ENCODE data around the gene SMYD3.
A peak's percentile ranks its signal among the peaks of the same experiment; 100 is the strongest.

SMYD3 gene

DNA sequence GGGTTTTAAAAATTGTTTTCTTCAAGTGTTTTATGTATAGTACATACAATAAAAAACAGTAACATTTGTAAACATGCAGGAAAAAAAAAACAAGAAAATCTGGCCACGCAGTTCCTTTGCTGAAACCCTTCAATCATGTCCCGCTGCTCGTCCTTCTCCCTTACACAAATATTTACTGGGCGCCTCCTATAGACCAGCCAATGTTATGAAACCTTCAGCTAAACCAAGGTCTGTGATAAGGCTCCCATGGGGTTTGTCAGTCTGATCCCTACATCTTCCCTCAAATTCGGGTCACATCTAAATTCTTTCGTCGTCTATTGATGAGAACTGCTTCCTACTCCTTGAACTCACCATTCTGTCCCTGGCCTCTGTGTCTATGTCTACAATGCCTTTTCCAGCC is 583.9 kb downstream of the SMYD3 start:
- no peak for FAIRE-seq
- no peak for DNase-seq (ENCODE audit: low spot score)

DNA sequence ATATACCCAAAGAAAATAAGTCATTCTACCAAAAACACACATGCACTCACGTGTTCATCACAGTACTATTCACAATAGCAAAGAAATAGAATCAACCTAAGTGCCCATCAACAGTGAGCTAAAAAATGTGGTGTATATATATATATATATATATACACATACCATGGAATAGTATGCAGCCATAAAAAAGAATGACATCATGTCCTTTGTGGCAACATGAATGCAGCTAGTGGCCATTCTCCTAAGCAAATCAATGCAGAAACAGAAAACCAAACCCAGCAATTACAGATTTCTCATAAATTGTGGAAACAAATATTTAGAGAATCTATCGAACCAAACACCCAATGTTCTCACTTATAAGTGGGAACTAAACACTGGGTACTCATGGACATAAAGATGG is 585.7 kb downstream of the SMYD3 start:
- DNase-seq (ENCODE audit: low spot score) (no peak), FAIRE-seq (no peak)

DNA sequence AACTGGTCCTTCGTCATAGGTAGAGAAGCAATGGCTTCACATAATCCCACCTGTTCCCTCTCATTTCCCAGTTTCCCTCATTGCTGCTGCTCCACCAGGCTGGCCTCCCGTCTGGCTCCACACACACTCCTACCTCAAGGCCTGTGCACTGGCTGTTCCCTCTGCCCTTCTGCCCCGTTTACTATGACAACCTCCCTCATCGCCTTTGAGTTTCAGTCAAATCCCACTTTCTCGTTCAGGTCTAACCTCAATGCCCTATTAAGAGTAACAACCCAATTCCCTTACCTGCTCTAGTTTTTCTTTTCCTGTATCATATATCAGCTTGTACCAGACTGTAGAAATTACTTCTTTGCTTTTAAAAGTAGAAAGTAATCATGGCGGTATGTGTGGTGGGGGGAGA is 589.7 kb downstream of the SMYD3 start:
- FAIRE-seq (no peak), DNase-seq (ENCODE audit: low spot score) (no peak)

DNA sequence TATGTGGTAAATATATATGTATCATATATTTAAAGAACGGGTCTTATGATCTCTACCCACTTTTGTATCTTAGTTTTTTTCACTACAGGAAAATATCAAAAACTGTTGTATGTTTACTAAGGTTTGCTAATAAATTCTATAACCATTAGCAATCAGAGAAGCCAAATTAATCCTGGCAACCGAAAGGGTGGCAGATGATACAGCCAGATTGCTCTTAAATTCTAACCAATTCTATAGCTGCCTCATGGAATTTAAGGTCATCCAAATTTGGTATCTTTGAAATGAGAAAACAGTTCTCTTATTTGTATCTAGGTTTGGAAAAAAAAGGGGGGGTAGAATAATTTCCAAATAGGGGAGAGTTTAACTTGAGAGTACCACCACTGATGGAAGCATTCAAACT is 591.2 kb downstream of the SMYD3 start:
- no peak for DNase-seq (ENCODE audit: low spot score)
- no peak for FAIRE-seq

DNA sequence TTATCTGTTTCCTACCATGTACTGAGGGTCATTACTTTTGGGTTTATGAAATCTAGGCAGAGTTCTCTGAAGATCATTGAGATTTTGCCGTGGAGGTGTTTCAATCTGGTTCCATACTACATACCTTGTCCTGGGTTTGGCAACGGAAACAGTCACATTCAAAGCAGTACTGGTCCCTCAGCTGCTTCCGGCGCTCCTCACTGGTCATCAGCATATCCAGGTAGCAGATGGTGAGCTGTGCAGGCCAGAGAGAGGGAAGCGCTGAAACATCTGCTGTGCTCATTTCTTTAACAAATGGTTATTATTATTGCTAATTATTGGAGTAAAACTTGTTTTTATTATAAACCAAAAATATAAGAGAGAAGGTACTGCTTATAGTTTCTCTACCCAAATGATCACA is 591.7 kb downstream of the SMYD3 start:
- FAIRE-seq (no peak), DNase-seq (ENCODE audit: low spot score) (no peak)

DNA sequence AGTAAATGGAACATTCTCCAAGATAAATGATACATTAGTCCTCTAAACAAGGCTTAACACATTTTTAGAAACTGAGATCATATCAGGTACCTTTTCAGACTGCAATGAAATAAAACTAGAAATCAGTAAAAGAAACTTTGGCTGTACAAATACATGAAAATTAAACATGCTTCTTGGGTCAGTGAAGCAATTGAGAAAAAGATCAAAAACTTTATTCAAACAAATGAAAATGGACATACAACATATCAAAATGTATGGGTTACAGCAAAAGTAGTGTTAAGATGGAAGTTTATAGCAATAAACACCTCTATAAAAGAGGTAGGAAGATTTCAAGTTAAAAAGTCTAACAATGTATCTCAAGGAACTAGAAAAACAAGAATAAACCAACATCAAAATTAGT is 598.5 kb downstream of the SMYD3 start:
- FAIRE-seq: no peak
- DNase-seq (ENCODE audit: low spot score): no peak

DNA sequence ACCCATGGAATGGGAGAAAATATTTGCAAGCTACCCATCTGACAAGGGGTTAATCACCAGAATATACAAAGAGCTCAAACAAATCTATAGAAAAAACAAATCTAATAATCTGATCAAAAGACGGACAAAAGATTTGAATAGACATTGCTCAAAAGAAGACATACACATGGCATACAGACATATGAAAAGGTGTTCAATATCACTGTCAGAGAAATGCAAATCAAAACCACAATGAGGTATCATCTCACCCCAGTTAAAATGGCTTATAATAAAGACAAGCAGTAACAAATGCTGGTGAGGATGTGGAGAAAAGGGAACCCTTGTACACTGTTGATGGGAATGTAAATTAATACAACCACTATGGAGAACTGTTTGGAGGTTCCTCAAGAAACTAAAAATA is 600.9 kb downstream of the SMYD3 start:
- DNase-seq (ENCODE audit: low spot score) (no peak), FAIRE-seq (no peak)

DNA sequence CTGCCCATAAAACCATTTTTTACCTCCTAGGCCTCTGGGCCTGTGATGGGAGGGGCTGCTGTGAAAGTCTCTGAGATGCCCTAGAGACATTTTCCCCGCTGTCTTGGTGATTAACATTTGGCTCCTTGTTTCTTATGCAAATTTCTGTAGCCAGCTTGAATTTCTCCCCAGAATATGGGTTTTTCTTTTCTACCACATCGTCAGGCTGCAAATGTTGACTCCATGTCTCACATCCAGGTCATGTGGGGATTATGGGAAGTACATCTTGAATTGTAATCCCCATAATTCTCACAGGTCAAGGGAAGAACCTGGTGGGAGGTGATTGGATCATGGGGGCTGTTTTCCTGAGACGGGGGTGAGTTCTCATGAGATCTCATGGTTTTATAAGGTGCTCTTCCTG is 603.2 kb downstream of the SMYD3 start:
- FAIRE-seq: no peak
- DNase-seq (ENCODE audit: low spot score): no peak

DNA sequence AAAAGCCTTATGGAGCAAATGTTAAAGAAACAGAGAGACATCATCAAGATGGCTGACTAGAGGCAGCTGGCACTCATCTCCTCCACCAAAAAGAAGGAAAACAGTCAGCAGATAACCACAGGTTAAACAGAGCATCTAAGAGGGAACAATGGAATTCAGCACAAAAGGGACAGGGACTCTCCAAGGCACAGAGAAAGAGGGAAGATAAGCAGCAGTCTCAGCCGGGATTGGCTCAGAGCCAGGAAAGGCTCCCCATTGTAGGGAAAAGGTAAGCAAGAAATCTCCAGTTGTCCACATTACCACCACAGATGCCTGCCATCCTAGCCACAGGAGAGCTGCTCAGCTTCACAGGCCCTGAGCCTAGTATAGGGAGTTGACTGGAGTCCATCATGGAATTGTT is 605.5 kb downstream of the SMYD3 start:
- DNase-seq (ENCODE audit: low spot score) (no peak), FAIRE-seq (no peak)

DNA sequence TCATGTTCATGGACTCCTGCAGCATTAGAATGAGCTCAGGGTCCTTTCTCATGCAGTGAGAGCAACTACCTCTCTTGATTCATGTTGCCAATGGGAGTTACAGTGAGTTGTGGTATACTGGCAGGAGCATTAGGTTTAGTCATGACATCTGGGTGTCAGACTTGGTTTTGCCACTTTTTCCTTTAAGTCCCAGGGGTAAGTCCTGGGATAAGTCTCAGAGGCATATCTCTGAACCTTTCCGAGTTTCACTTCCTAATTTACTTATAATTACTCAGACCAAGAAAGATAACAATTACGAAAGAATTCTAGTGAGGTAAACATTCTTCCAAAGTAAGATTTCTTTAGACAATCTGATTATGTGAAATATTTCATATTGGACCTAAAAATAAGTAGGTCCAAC is 606.0 kb downstream of the SMYD3 start:
- FAIRE-seq (no peak), DNase-seq (ENCODE audit: low spot score) (no peak)

DNA sequence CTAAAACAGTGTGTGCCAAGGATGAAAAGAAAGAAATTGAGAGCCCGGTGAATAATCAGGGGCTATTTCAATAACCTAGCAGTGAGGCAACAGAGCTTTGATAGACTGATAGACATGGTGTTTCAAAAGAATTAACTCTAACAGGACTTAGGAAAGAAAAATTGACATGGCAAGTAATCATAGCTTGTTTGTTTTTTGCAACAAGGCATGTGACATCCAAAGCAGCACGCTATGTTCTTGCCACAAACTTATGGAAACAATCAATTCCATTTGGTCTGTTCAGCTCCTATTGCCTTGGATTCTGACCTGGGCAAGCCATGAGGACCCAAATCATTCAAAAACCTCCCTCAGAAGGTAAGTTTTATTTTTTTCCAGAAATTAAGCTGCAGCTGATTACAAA is 608.5 kb downstream of the SMYD3 start:
- no peak for FAIRE-seq
- DNase-seq (ENCODE audit: low spot score): no peak

DNA sequence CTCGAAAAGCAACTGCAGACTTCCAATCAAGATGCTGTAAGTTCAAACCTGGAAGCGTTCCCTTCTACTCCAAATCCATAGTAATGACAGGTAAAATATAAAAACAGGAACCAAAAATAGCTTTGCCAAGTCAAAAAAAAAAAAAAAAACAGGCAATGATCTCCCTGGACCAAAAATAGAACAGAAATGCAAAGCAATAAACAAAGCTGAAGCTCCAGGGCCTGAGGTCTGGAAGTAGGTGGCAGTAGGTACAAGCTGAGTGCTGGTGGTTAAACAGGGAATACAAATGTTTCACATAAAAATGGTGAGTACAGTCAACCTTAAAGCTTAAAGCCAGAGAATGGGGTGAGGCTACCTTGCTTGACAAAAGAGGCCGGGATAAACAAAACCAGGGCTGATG is 610.8 kb downstream of the SMYD3 start:
- no peak for FAIRE-seq
- no peak for DNase-seq (ENCODE audit: low spot score)

DNA sequence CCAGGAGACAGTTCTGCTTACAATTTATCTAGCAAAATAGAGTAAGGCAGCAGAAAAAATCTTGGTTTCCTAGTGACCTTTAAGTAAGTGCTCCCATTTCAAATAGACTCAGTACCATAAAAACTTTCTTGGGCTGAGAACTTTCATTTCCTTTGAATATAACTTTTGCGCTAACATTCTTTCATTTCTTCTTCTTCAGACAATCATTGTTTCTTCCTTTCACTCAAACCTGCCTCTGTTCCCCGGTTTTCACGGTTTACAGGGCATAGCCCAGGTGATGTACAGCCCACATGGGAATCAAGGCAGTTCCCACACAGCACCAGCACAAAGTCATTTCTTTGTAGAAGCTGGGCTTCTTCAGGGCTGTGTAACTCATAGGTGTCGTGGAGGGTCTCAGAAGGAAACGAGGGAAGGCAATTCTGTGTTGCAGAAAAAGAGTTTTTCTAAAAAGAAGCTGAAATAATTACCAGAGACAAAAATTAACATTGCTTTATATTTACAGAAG is 611.6 kb downstream of the SMYD3 start:
- no peak for DNase-seq (ENCODE audit: low spot score)
- FAIRE-seq: no peak

DNA sequence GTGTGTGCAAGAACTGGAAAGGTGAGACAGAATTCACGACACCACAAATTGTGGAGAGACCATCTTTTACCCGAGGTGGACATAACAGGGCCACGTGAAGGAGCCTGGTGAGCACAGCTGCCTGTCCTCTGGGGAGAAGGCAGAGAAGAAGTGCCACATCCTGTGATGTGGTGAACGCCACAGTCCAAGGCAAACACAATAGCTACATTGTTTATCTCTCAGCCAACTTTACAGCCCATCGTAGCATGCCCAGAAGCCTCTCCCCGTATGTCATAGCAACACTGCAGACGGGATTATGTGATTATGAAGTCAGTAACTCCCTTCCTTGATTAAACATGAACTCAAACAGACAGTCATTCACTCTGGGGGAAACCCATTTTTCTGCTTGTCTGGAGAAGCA is 612.2 kb downstream of the SMYD3 start:
- peak; percentile 73 for DNase-seq (ENCODE audit: low spot score)
- FAIRE-seq: no peak

DNA sequence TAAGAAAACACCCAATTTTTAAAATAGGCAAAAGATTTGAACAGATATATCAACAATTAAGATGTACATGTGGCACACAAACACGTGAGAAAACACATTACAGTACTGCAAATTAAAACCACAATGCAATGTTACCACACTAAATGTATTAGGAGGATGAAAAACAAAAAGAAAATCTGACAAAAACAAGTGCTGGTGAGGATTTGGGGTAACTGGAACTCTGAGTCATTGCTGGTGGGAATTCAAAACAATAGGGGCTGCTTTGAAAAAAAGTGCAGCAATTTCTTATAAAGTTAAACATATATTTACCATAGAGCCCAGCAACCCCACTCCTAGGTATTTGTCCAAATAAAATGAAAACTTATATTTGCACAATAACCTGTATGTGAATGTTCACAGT is 614.1 kb downstream of the SMYD3 start:
- no peak for FAIRE-seq

DNA sequence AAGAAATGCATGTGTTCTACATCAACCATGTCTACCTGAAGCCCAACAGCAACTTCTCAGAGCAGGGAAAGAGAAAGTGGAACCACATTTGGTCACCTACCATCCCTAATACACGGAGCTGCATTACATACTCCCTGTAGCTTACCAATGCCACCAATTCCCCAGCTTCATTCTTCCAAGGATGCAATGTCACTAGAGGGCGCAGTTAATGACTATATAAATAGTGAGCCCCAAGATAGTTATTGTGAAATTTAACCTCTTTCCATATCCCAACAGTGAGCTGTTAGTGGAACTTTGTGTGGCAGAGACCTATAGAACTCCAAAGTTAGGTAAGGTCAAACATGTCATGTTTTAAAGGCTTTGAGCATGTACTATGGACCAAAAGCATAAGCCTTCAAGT is 618.3 kb downstream of the SMYD3 start:
- DNase-seq (ENCODE audit: low spot score) (no peak), FAIRE-seq (no peak)

More for the DNA sequence above, 614.1 kb downstream of the SMYD3 start:
- no peak for DNase-seq (ENCODE audit: low spot score)

DNA sequence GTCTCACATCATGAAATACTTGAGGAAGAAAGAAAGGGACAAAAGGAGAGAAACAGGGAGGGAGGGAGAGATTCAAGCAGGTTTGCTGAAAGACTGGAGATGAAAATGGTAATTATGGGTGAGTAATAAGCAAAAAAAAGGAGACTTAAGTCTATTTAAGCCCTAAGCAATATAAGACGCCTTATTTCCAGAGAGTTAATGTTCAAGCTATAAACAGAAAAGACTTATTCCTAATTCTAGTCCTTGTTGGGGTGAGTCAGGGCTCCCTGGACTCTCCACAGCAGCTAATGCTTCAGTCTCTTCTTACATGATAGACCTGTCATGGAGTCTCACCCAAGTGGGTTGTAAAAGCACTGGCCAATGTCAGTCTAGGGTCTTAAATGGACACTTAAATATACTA is 619.2 kb downstream of the SMYD3 start:
- DNase-seq (ENCODE audit: low spot score): no peak

DNA sequence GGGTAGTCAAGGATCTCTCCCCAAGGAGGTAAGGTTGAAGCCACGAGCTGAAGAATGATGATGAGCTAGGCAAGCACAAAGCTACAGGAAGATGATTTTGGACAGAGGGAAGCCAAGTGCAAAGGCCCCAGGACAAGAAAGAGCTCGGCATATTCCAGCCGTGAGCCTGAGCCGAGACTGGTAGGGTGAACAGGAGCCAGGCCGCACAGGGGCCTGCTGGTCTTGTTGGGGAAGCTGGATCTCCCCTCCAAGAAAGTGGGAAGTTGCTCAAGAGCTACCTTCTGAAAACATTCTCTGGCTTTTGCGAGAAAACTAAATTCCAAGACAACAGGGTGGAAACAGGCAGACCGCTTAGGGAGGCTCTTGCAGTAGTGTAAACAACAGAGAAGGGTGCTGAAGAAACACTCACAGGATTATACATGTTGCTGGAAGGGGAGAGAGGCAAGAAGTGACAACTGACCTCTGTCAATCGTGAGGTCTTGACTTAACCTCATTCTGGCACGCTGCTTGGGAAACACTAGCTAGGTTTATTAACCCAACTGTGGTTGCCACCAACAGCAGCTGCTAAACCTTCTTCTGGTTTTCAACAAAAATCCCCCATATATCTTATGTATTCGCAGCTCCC is 625.2 kb downstream of the SMYD3 start:
- DNase-seq (ENCODE audit: low spot score) (no peak), FAIRE-seq (no peak)

More for the DNA sequence above, 619.2 kb downstream of the SMYD3 start:
- FAIRE-seq: no peak

DNA sequence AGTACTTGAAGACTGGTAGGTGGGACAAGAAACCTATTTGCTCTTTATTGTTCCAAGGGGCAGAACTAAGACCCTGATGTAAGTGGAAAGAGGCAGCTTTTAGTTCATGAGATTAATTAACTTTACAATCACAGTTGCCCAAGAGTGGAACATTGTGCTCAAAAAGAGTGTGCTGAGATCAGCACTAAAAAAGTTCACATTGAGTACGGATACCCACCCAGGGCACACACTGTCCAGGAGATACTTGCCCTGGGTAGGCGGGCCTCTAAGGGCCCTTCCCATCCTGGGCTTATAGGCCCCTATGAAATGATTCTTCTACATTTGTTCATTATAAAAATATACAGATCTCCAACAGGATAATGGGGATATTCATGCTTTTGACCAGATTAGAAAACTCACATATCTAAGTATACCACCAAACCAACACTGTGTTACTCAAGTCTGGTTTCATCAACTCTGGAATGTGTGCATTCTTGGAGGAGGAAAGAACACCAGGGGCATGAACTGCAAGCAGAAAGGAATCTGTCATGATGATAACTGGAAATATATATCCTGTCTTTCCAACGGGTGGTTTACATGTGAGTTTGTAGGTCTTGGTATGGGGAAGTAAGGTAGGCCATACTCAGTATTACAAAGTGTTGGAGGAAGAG is 626.2 kb downstream of the SMYD3 start:
- no peak for DNase-seq (ENCODE audit: low spot score)
- FAIRE-seq: no peak

DNA sequence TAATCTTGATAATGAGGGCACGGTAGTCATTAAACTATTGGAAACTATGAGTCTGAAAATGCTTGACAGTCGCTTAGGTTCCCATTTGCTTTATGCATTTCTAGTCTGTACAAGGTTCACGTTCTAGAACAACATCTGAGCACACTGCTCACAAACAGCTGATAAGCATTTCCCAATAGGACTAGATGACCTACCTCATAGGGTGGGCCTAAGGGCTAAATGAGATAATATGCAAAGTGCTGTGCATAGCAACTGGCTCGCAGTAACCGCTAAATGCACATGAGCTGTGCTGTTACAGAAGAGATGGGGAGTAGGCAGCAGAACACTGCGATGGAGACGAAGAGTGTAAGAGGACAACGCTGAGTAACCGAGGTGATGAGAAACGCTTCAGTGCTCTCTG is 628.0 kb downstream of the SMYD3 start:
- DNase-seq (ENCODE audit: low spot score) (no peak), FAIRE-seq (no peak)

DNA sequence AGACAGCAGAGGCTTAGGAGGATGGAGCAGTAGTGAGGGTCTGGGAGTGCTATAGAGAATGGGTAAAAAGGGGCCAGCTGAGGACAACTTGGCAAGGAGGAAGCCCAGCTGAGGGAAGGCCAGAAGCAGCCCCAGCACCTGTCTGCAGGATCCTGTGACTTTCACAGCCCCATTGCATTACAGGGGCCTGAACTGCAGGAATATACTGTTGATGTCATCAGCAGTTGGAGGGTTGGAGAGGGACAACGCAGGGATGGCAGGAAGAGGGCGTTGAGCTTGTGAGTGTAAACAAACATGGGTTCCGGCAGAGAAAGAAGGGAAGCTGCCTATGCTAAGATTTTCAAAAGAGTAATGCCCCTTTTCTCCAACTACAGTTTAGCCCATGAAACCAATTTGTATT is 628.5 kb downstream of the SMYD3 start:
- DNase-seq (ENCODE audit: low spot score) (no peak), FAIRE-seq (no peak)

DNA sequence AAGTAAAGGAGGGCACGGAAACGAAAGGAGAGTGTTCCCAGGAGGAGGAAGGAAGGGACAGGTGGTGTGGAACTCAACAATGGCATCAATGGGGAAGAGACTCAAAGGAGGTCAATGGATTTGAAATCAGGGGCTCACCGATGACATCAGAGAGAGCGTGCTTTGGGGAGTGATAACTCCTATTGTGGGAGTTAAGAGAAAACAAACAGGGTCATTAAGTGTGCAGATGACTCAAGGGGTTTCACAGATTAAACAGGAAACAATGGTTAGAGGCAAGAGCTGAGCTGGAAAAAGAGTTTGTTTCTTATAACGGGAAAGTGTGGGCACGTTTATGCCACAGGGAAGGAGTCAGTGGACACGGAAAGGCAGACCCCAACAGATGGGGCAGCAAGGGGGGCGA is 629.1 kb downstream of the SMYD3 start:
- no peak for FAIRE-seq

DNA sequence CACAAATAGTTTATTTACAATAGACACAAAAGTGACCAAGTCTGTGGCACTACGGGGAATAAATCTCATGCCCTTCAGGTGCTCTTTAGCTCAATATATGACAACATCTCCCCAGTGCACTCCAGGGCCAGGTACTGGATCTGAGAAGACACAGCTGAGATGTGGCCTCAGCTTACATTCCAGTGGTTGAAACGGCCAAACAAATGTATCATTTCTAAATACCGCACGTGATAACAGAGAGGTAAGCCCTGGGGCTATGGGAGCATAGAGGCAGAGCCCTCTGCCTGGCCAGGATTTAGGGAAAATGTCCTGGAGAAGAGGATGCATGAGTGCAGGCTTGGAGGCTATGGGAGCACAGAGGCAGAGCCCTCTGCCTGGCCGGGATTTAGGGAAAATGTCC is 630.5 kb downstream of the SMYD3 start:
- DNase-seq (ENCODE audit: low spot score) (no peak), FAIRE-seq (no peak)

More for the DNA sequence above, 629.1 kb downstream of the SMYD3 start:
- no peak for DNase-seq (ENCODE audit: low spot score)

Measured in urothelium cell line (cell line).